ENCODE measurements around the gene ACSM5.

The ACSM5 gene, protein sequence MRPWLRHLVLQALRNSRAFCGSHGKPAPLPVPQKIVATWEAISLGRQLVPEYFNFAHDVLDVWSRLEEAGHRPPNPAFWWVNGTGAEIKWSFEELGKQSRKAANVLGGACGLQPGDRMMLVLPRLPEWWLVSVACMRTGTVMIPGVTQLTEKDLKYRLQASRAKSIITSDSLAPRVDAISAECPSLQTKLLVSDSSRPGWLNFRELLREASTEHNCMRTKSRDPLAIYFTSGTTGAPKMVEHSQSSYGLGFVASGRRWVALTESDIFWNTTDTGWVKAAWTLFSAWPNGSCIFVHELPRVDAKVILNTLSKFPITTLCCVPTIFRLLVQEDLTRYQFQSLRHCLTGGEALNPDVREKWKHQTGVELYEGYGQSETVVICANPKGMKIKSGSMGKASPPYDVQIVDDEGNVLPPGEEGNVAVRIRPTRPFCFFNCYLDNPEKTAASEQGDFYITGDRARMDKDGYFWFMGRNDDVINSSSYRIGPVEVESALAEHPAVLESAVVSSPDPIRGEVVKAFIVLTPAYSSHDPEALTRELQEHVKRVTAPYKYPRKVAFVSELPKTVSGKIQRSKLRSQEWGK

DNA sequence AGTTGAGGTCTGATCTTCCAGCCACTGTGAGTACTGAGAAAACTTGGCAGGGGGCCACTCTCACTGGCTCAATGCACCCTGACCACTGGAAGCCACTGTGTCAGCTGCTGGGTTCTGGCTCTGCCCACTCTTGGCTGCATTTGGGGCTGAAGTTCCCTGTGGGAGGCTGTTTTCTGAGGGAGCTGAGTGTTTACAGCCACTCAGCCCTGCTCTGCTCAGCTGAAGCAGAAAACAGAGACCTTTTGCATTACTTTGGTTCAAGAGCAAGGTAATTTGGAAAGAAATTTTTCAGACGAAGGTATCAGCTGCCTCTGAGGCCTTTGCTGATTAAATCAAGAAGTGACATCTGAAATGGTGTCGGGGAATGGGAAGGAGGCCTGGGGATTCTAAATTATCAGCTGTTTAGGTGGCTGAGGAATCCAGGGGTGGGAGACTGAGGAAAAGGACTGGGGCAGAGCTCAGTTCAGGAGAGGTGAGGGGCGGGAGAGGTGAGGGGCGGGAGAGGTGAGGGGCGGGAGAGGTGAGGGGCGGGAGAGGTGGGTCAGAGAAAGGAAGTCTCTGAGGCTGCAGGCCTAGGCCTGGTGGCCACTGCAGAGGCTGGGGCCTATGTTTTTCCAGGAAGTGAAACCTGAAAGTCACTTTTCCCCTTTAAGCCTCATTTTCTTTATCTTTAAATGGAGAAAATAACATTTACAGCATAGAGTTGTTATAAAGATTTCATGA lies at the start of gene ACSM5:
ACSM5 (plus strand) TSS at position 137 of the 723 bp plus-strand sequence. CDS start 1,951 bp downstream, outside the sequence.
- no peak for DNase-seq (ENCODE audit: low spot score)

GRCh38 chr16:20359997-20360396 lies 49.3 kb upstream of the ACSM5 start:
- peak; percentile 52 for DNase-seq (ENCODE audit: low spot score)

DNA sequence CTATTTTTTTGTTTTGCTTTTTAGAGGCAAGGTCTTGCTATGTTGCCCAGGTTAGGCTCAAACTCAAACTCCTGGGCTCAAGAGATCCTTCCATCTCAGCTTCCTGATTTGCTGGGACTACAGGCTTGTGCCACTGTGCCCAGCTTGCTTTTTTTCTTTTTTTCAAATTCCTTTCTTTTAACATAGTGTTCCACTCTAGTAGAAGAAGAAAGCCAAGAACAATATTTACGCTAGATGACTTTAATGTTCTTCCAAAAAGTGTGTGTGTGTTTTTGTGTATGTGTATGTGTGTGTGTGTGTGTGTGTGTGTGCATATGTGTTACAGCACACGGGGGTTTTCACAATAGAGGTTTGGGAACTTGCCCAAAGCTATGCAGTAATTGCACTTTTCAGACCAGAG lies 46.1 kb upstream of the ACSM5 start:
- no peak for DNase-seq (ENCODE audit: low spot score)

DNA sequence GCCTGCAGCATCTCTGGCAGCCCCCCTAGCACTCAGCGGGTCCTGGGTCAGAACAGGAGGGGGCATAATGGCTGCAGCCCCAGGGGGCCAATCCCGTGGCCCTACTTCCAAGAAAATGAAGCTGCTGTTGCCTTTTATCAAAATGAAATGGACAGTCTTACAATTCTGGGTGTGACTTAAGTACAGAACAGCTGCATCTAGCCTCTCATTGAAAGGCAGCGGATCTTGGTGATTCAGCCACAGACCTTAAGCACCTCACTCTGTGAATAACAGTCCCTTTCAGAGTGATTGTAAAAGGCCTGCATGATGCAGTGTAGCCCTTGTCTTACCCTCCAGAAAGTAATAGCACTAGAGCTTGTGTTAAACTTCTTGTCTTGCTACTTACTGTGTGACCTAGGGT lies 45.3 kb upstream of the ACSM5 start:
- no peak for DNase-seq (ENCODE audit: low spot score)

DNA sequence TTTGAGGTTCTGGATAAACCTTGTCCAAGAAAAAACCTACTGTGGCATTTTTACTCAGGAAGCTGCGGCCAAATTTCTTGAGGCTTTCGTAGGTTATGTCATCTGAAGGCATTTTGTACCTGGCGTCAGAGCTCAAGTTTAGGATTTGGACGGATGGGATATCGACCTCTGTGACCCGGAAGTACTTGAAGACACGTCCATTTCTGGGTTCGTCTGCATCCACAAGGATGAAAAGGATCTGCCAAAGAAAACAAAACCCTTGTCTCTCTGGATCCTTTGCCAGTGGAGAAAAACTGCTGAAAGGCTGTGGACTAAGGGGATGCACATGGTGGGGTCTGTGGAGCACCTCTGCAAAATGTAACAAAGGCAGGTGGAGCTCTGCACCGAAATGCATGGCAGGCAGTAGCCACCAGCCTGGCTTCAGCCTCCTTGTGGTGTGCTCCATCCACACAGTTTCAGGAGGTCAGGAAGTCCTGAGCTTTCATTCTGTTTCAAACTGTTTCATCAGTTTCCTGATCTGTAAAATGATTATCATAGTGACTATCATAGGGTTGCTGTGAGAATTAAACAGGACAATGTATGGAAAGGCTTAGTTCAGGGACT lies 39.8 kb upstream of the ACSM5 start:
- DNase-seq (ENCODE audit: low spot score): no peak

GRCh38 chr16:20372701-20373100 lies 36.6 kb upstream of the ACSM5 start:
- DNase-seq (ENCODE audit: low spot score): no peak

DNA sequence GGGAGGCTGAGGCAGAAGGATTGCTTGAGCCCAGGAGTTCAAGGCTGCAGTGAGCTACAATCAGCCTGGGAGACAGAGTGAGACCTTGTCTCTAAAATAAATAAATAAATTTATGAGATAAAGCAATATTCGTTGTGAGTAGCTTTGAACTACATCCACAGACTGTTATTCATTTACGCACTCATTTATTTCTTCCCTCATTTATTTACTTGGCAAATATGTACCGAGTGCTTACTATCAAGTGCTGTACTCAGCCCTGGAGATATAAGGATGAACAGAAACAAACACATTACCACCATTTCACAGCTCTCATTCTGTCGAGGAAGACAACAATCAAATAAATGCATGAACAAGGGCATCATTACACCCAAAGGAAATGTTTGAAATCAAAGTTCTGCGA lies 32.2 kb upstream of the ACSM5 start:
- DNase-seq (ENCODE audit: low spot score): no peak

DNA sequence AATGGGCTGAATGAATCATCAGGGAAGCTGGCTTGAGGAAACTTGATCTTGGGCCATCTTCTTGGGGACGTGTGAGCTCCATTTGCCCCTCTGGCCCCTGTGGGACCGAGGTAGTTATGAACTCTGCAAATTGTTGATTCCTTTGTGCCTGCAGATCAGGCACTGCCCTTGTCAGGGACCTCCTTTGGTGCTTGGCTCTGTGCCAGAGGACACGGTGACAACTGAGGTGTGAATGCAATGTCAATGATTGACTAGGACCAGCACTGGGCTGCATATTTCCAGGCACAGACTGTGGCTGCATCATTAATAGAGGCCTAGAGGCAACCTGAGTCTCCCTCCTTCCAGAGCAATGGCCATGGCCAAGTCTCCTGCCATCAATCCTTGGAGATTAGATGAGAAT lies 28.6 kb upstream of the ACSM5 start:
- DNase-seq (ENCODE audit: low spot score): no peak

- DNase-seq (ENCODE audit: low spot score): no peak
Observed at GRCh38 chr16:20382202-20382948, 27.0 kb upstream of the ACSM5 start.

DNA sequence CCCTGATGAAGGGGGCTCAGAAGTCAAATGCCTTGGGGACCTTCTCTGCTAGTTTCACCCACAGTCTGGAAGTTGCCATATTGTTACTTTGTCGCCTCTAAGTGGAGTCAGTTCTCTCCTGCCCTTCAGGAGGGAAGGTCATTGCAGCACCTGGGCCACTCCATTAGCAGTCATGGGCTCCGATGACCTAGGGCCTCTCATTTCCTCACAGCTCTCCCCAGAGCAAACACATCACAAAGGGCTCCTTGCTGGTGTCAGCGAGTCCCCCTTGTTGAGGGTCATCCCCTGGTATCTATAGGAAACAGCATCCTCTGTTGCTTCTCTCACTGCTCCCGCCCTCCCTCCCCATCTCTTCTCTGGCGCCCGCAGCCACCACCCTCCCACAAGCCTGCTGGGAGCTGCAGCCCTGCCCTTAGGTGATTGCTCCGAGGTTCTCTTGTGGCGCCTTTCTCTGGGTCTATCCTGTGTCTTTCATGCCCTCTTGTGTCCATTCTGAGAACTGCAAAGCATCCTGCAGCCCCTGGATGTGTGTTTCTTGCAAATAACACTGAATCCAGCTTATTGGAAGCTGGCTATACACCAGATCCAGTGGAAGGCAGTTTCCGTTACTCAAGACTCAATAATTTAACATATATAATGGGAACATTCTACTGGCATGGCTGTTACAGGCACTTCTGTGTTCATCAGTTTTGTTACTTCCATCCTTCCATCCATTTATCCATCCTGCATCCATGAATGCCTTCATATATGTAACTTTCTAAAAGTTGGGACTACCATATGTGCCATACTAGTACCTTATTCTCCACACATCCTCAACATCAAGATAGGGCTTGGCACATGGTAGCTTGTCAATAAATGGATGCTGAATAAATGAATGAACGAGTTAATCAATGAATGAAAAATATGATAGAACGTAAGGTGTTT lies 26.0 kb upstream of the ACSM5 start:
- DNase-seq (ENCODE audit: low spot score): peak; percentile 79

- DNase-seq (ENCODE audit: low spot score): peak; percentile 74
Observed at GRCh38 chr16:20385844-20386832, 23.2 kb upstream of the ACSM5 start.

GRCh38 chr16:20387978-20388377 lies 21.4 kb upstream of the ACSM5 start:
- DNase-seq (ENCODE audit: low spot score): no peak

DNA sequence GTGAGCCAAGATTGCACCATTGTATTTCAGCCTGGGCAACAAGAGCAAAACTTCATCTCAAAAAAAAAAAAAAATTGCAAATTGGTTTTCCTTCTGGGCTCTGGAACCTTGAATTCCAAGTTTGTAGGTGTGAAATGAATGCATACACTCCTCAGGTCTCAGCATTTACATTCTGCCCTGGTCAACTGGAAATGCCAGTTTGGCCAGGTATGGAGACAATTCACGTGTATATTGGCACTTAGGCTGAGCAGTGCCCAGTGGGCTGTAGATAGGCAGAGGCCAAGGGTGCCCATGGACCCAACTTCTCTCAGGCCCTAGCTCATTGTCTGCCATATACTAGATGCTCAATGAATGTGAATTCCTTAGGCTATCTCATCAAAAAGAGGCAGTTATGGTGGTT lies 20.5 kb upstream of the ACSM5 start:
- no peak for DNase-seq (ENCODE audit: low spot score)

GRCh38 chr16:20391045-20391444 lies 18.3 kb upstream of the ACSM5 start:
- DNase-seq (ENCODE audit: low spot score): no peak

- no peak for DNase-seq (ENCODE audit: low spot score)
Observed at GRCh38 chr16:20393801-20394577, 15.3 kb upstream of the ACSM5 start.

DNA sequence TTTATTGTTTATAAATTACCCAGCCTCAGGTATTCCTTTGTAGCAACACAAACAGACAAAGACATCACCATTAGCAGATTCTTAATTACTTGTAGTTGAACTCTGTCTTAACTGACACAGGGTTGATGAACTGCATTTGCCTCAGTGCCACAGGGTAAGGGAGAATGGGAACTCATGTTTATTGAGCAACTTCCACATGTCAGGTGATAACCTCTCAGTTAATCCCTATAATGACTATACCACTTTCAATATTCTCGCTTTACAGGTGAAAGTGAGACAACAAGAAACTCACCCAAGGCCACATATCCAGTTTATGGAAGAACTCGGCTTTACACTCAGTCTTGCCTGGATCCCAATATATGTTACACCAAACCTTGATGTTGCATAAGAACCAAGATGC lies 13.4 kb upstream of the ACSM5 start:
- no peak for DNase-seq (ENCODE audit: low spot score)

DNA sequence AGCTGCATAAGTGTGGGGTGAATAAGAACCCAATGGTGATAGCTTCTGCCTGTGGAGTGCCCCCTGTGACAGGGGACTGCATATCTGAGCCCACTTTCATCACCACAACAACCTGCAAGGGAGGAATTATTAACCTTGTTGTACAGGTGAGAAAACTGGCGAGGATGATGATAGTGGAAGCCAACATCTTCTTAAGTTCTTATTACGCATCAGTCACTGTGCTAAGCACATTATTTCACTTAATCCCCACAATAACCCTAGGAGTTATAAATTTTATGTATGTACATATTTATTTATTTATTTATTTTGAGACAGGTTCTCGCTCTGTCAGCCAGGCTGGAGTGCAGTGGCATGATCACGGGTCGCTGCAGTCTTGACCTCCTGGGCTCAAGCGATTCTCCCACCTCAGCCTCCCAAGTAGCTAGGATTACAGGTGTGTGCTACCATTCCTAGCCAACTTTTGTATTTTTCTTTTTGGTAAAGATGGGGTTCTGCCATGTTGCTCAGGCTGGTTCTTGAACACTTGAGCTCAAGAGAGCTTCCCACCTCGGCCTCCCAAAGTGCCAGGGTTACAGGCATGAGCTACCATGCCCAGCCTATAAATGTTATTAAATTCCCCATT lies 12.4 kb upstream of the ACSM5 start:
- no peak for DNase-seq (ENCODE audit: low spot score)

- DNase-seq (ENCODE audit: low spot score): no peak
Observed at GRCh38 chr16:20397468-20398074, 11.8 kb upstream of the ACSM5 start.
